ENCODE measurements around the gene AADACL2.
"Not testable (repeated sequence)": the region's sequence is repeated elsewhere in the genome, so short reads cannot be mapped to it uniquely, and the experiment has no call there.

AADACL2 gene

GRCh38 chr3:151761581-151761980 lies 27.9 kb downstream of the AADACL2 start:
- TF ChIP-seq CTCF (IDR thresholded peaks at IDR 0.05): no peak
- Histone ChIP-seq H3K4me3 (no peak overlapping the region), H3K27ac (no peak overlapping the region)
- no peak for DNase-seq (ENCODE audit: low spot score)

GRCh38 chr3:151764699-151765098 lies 31.0 kb downstream of the AADACL2 start:
- H3K4me3 ChIP-seq; DNase-seq (ENCODE audit: low spot score); H3K27ac ChIP-seq: not testable (repeated sequence)

GRCh38 chr3:151765685-151766084 lies 32.0 kb downstream of the AADACL2 start:
- no peak for TF ChIP-seq CTCF (IDR thresholded peaks at IDR 0.05)
- no peak for DNase-seq (ENCODE audit: low spot score)
- Histone ChIP-seq H3K4me3 (no peak overlapping the region), H3K27ac (no peak overlapping the region)

- Histone ChIP-seq H3K4me3 (no peak overlapping the region), H3K27ac (no peak overlapping the region)
- no peak for TF ChIP-seq CTCF (IDR thresholded peaks at IDR 0.05)
- DNase-seq (ENCODE audit: low spot score): no peak
Measured at GRCh38 chr3:151766454-151766853, 32.7 kb downstream of the AADACL2 start.

GRCh38 chr3:151768393-151768930 lies 34.7 kb downstream of the AADACL2 start:
- no peak overlapping the region for H3K27ac ChIP-seq
- no peak for DNase-seq (ENCODE audit: low spot score)

GRCh38 chr3:151769175-151769574 lies 35.4 kb downstream of the AADACL2 start:
- H3K27ac ChIP-seq: peak overlapping the region in 1 of 2 donors; percentile 81
- no peak for TF ChIP-seq CTCF (IDR thresholded peaks at IDR 0.05)
- H3K4me3 ChIP-seq: no peak overlapping the region
- DNase-seq (ENCODE audit: low spot score): no peak

More at GRCh38 chr3:151768393-151768930, 34.7 kb downstream of the AADACL2 start:
- no peak for TF ChIP-seq CTCF (IDR thresholded peaks at IDR 0.05)
- no peak overlapping the region for H3K4me3 ChIP-seq

- TF ChIP-seq CTCF (IDR thresholded peaks at IDR 0.05): no peak
- Histone ChIP-seq H3K4me3 (peak overlapping the region; percentile 41), H3K27ac (peak overlapping the region in 1 of 2 donors; percentile 74)
- no peak for DNase-seq (ENCODE audit: low spot score)
Measured at GRCh38 chr3:151770956-151771355, 37.2 kb downstream of the AADACL2 start.
